GM18508 (cell line): ENCODE measurements around the gene GLRX2.
"Not testable (repeated sequence)": the region's sequence is repeated elsewhere in the genome, so short reads cannot be mapped to it uniquely, and the experiment has no call there.

Source experiments
- ATAC-seq: cut with Tn5 transposase; IDR thresholded peaks from one replicate; pipeline ENCODE4 v1.9.1; 2021; ENCODE audit warnings: moderate number of reproducible peaks; ENCODE audit not compliant: insufficient read depth, unreplicated experiment

GLRX2 gene, protein sequence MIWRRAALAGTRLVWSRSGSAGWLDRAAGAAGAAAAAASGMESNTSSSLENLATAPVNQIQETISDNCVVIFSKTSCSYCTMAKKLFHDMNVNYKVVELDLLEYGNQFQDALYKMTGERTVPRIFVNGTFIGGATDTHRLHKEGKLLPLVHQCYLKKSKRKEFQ

GRCh38 chr1:193104907-193105820 is at the start of gene GLRX2:
TSS of gene GLRX2 (minus strand) at chr1:193105414. CDS start at chr1:193105382, 32 bp downstream.
- ATAC-seq: peak; percentile 54

GRCh38 chr1:193144999-193145398 is 39.8 kb upstream of the GLRX2 start:
- ATAC-seq: no peak

- ATAC-seq: no peak
Measured at GRCh38 chr1:193144361-193144938, 39.2 kb upstream of the GLRX2 start.

DNA sequence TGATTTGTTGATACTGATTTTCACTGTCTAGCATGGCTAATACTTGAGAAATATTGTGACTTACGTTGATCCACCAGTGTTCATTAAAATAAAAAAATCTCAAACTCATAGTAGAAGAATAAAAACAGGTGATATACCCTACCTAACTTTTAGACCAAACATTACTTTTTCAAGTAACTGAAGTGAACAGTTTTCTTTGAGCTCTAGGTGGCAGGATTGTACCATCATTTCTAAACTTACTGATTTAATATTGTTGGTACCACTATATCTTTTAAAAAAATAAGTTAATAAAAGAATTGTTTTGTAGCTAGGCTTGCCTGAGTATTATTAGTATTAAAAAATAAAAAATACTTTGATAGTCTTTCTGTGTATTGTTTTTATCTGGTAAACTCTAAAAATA is 38.1 kb upstream of the GLRX2 start:
- no peak for ATAC-seq

- no peak for ATAC-seq
Measured at GRCh38 chr1:193142409-193142808, 37.2 kb upstream of the GLRX2 start.

DNA sequence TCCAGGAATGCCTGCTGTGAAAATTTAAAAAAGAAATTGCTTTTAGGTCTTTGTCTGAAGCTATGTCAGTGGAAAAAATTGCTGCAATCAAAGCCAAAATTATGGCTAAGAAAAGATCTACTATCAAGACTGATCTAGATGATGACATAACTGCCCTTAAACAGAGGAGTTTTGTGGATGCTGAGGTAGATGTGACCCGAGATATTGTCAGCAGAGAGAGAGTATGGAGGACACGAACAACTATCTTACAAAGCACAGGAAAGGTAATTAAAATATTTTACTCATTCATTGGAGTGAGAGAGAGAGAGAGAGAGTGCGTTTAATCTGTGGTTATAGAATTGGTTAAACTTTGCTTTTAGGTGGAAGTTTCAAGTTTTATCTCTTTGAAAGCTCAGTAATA is 36.6 kb upstream of the GLRX2 start:
- ATAC-seq: no peak

DNA sequence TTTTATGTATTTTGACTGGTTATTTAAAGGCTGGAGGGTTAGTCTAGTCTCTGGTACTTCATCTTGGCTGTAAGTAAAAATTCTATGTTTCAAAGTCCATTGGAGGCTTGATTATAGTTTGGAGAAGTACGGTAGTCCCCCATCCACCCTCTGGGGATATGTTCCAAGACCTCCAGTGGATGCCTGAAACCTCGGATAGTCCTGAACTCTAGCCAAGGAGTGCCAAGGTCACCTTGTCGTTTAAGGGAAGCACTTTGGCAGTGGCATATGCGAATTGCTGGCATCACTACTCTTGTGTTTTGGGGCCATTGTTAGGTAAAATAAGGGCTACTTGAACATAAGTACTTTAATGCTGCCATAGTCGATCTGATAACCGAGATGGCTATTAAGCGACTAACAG is 35.0 kb upstream of the GLRX2 start:
- no peak for ATAC-seq

- ATAC-seq: no peak
Measured at GRCh38 chr1:193131266-193131860, 26.1 kb upstream of the GLRX2 start.

- ATAC-seq: no peak
Measured at GRCh38 chr1:193125369-193125768, 20.2 kb upstream of the GLRX2 start.

DNA sequence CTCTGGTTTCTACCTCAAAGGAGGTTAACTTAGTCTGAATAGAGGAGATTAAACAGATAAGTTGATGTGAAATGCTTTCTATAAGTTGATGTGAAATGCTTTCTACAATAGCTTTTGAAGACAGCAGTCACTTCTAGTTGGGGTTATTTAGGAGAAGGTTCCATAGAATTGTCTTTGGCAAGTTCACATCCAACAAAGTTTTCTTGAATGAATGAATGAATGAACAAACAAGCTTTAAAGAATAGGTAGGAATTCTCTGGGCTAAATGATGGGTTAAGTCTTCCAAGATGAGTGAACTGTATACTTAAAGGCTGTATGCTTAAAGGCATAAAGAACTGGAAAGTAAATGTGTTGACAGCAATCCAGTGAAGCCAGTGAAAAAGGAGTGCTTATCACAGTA is 18.5 kb upstream of the GLRX2 start:
- no peak for ATAC-seq

- peak; percentile 92 for ATAC-seq
Measured at GRCh38 chr1:193121616-193122593, 16.7 kb upstream of the GLRX2 start, which contains the start of gene CDC73. TSS of gene CDC73 (plus strand) at chr1:193122031. CDS start at chr1:193122201, 170 bp downstream.

DNA sequence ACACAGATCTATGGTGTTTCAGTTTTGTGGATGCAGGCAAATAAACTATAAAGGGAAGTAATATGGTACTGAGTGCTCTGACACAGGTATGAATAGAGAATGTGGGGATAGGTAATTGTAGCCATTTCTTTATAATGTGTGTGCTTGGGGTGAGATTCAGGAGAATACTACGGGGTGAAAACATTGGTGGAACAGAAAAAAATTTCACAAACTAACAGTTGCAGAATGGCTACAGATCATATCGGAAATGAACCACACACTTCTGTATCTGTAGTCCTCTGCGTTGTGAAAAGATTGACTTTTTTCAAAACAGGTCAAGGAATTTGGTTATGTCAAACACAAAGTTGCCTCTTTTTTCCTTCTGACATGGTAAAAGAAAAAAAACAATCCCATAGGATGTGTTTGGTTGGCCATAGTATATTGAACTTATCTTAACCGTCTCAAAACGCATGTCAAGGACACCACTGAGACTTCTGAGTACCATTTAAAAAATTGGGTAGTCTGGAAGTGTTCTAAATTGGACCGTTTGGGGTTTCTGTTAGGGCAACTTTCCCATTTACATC is 15.5 kb upstream of the GLRX2 start:
- no peak for ATAC-seq

- no peak for ATAC-seq
Measured at GRCh38 chr1:193118803-193119730, 13.9 kb upstream of the GLRX2 start.

GRCh38 chr1:193118194-193118593 is 13.0 kb upstream of the GLRX2 start:
- ATAC-seq: no peak

DNA sequence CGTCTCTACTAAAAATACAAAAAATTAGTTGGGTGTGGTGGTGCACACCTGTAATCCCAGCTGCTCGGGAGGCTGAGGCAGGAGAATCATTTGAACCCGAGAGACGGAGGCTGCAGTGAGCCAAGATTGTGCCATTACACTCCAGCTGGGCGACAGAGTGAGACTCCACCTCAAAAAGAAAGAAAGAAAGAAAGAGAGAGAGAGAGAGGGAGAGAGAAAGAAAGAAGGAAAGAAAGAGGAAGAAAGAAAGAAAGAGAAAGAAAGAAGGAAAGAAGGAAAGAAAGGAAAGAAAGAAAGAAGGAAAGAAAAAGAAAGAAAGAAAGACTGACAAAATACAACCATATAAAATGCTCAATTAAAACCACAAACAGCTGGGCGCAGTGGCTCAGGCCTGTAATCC is 12.0 kb upstream of the GLRX2 start:
- not testable (repeated sequence) for ATAC-seq

GRCh38 chr1:193115629-193116227 is 10.5 kb upstream of the GLRX2 start:
- ATAC-seq: no peak

- ATAC-seq: no peak
Measured at GRCh38 chr1:193114485-193115095, 9.4 kb upstream of the GLRX2 start.

DNA sequence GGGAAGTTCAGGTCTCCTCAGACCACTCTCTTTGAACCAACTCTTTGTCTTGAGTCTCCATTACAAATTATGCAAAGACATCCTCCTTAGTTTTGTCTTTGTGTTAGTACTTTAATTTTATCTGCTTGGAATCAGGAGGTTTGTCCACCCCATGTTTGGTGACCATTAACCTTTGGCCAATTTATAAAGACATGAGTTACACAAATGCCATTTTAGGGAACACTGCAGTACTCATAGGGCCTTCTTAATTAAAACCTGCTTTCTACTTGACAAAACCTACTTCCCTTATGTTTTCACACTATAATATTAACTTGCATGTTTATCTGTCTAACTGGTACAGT is 8.7 kb upstream of the GLRX2 start:
- no peak for ATAC-seq
